ENCODE measurements around the gene MACROH2A1.

MACROH2A1 gene

GRCh38 chr5:135435467-135436330 lies 36.7 kb upstream of the MACROH2A1 start:
- DNase-seq = no peak

- no peak for DNase-seq
Observed at GRCh38 chr5:135434591-135435466, 35.8 kb upstream of the MACROH2A1 start.

GRCh38 chr5:135433681-135434426 lies 34.8 kb upstream of the MACROH2A1 start:
- DNase-seq = no peak

- DNase-seq = no peak
Observed at GRCh38 chr5:135432113-135432512, 33.1 kb upstream of the MACROH2A1 start.

- DNase-seq = no peak
Observed at GRCh38 chr5:135430135-135430437, 31.1 kb upstream of the MACROH2A1 start.

- DNase-seq = peak in 1 of 2 experiments; percentile 45
Observed at GRCh38 chr5:135429301-135430134, 30.5 kb upstream of the MACROH2A1 start.

GRCh38 chr5:135428586-135428985 lies 29.6 kb upstream of the MACROH2A1 start:
- DNase-seq = no peak

GRCh38 chr5:135426102-135427082 lies 27.4 kb upstream of the MACROH2A1 start:
- no peak for DNase-seq

GRCh38 chr5:135425641-135426040 lies 26.6 kb upstream of the MACROH2A1 start:
- DNase-seq = no peak

GRCh38 chr5:135423846-135424168 lies 24.8 kb upstream of the MACROH2A1 start:
- no peak for DNase-seq

GRCh38 chr5:135423146-135423845 lies 24.3 kb upstream of the MACROH2A1 start:
- no peak for DNase-seq

- no peak for DNase-seq
Observed at GRCh38 chr5:135422419-135422818, 23.4 kb upstream of the MACROH2A1 start.

- no peak for DNase-seq
Observed at GRCh38 chr5:135417083-135417482, 18.1 kb upstream of the MACROH2A1 start.

- no peak for DNase-seq
Observed at GRCh38 chr5:135405082-135405481, 6.1 kb upstream of the MACROH2A1 start.

GRCh38 chr5:135402031-135402430 lies 3.0 kb upstream of the MACROH2A1 start:
- no peak for DNase-seq

GRCh38 chr5:135400866-135401265 lies 1.8 kb upstream of the MACROH2A1 start:
- no peak for DNase-seq

- DNase-seq = no peak
Observed at GRCh38 chr5:135399794-135400542, 937 bp upstream of the MACROH2A1 start.

- peak; percentile 58 to 72 for DNase-seq
Observed at GRCh38 chr5:135398160-135398854, 724 bp downstream of the MACROH2A1 start.

- no peak for DNase-seq
Observed at GRCh38 chr5:135397084-135397483, 1.9 kb downstream of the MACROH2A1 start.
